Lower leg skin (tissue), 3 donors: ENCODE data around the gene PARP6.

Experiments used
- POLR2A ChIP-seq, 2 donors: fragments of 450-650 bp; IDR thresholded peaks; one replicate each; pipeline ENCODE4 v1.6.1; 2016 to 2017; ENCODE audit warnings: antibody characterized with exemption in 2 of 2, mild to moderate bottlenecking in 1 of 2, moderate library complexity in 1 of 2
- TF ChIP-seq, protein P1 (sequence below), 3 donors: fragments of 450-650 bp; IDR thresholded peaks; one replicate each; pipeline ENCODE4 v1.5.1; 2016; ENCODE audit warnings: antibody characterized with exemption in 3 of 3, mild to moderate bottlenecking in 3 of 3, moderate library complexity in 2 of 3

DNA sequence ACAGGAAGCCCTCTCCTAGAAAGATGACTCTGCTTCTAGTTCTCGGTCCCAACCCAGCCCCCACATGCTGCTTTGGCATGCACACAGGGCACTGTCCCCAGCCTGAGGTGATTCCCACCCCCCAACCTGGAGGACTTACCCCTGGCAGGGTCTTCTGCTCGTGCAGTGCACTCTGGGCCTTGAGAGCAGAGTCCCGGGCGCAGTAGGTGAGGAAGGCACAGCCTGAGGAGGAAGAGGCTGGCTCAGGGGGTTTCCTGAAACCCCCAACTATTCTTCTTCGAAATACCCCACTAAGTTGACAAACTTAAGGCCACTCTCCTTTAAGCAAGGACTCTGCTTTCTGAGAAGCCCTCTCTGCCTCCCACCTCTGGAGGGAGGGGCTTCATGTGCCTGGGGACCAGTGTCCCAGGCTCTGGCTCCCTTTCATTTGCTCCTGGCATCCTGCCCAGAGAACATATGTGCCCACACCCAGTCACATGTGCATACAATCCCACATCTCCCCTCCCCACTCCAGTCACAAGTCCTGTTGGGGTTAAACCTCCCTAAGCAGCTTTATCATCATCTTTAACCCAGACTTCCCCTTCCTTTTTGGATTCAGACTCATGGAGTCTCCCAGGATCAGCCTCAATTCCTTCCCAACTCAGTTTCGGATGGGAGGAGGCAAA is 43.5 kb upstream of the PARP6 start:
- TF ChIP-seq, protein P1, sequence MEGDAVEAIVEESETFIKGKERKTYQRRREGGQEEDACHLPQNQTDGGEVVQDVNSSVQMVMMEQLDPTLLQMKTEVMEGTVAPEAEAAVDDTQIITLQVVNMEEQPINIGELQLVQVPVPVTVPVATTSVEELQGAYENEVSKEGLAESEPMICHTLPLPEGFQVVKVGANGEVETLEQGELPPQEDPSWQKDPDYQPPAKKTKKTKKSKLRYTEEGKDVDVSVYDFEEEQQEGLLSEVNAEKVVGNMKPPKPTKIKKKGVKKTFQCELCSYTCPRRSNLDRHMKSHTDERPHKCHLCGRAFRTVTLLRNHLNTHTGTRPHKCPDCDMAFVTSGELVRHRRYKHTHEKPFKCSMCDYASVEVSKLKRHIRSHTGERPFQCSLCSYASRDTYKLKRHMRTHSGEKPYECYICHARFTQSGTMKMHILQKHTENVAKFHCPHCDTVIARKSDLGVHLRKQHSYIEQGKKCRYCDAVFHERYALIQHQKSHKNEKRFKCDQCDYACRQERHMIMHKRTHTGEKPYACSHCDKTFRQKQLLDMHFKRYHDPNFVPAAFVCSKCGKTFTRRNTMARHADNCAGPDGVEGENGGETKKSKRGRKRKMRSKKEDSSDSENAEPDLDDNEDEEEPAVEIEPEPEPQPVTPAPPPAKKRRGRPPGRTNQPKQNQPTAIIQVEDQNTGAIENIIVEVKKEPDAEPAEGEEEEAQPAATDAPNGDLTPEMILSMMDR (IDR thresholded peaks at IDR 0.05), result no peak
- TF ChIP-seq POLR2A (IDR thresholded peaks at IDR 0.05), result no peak
